ENCODE data around the gene ZNF540.
"Not testable (repeated sequence)": the region's sequence is repeated elsewhere in the genome, so short reads cannot be mapped to it uniquely, and the experiment has no call there.

The ZNF540 gene

GRCh38 chr19:37635076-37636056 is 40.7 kb downstream of the ZNF540 start:
- peaks cover 63 to 70% of the 10 kb centered on the region in 2 donors for H3K9me3 ChIP-seq (ENCODE audit: control insufficient read depth in 1 of 2, low read length in 2 of 2)
- no peaks in the 10 kb centered on the region for H3K4me1 ChIP-seq (ENCODE audit: control insufficient read depth in 1 of 2, insufficient read depth in 2 of 2, low read length in 2 of 2)
- H3K4me3 ChIP-seq (ENCODE audit: low read depth in 1 of 2, low read length in 2 of 2): peak overlapping the region; percentile 10 to 12
- peaks cover 31 to 34% of the 10 kb centered on the region in 2 donors for H3K36me3 ChIP-seq (ENCODE audit: control insufficient read depth in 1 of 2, insufficient read depth in 2 of 2, low read length in 2 of 2)
- no peak overlapping the region for H3K9ac ChIP-seq (ENCODE audit: low read depth in 1 of 2, low read length in 2 of 2)
- no peaks in the 10 kb centered on the region for H3K27me3 ChIP-seq (ENCODE audit: control insufficient read depth in 1 of 2, insufficient read depth in 2 of 2, low read length in 2 of 2)
- no peak overlapping the region for H3K27ac ChIP-seq (ENCODE audit: low read depth, low read length)

GRCh38 chr19:37654118-37654517 is 59.4 kb downstream of the ZNF540 start:
- Histone ChIP-seq H3K27ac (ENCODE audit: low read depth, low read length) (no peak overlapping the region), H3K27me3 (ENCODE audit: control insufficient read depth in 1 of 2, insufficient read depth in 2 of 2, low read length in 2 of 2) (no peaks in the 10 kb centered on the region), H3K9me3 (ENCODE audit: control insufficient read depth in 1 of 2, low read length in 2 of 2) (no peaks in the 10 kb centered on the region), H3K9ac (ENCODE audit: low read depth in 1 of 2, low read length in 2 of 2) (peak overlapping the region; percentile 59 to 62), H3K36me3 (ENCODE audit: control insufficient read depth in 1 of 2, insufficient read depth in 2 of 2, low read length in 2 of 2) (no peaks in the 10 kb centered on the region), H3K4me3 (ENCODE audit: low read depth in 1 of 2, low read length in 2 of 2) (peak overlapping the region; percentile 82 to 83), H3K4me1 (ENCODE audit: control insufficient read depth in 1 of 2, insufficient read depth in 2 of 2, low read length in 2 of 2) (peaks cover 11 to 15% of the 10 kb centered on the region in 2 donors)

- Histone ChIP-seq H3K9me3 (ENCODE audit: control insufficient read depth in 1 of 2, low read length in 2 of 2) (no peaks in the 10 kb centered on the region), H3K27me3 (ENCODE audit: control insufficient read depth in 1 of 2, insufficient read depth in 2 of 2, low read length in 2 of 2) (no peaks in the 10 kb centered on the region), H3K4me3 (ENCODE audit: low read depth in 1 of 2, low read length in 2 of 2) (peak overlapping the region; percentile 82 to 83), H3K4me1 (ENCODE audit: control insufficient read depth in 1 of 2, insufficient read depth in 2 of 2, low read length in 2 of 2) (peaks cover 11 to 15% of the 10 kb centered on the region in 2 donors), H3K9ac (ENCODE audit: low read depth in 1 of 2, low read length in 2 of 2) (peak overlapping the region; percentile 59 to 62), H3K27ac (ENCODE audit: low read depth, low read length) (peak overlapping the region; percentile 59), H3K36me3 (ENCODE audit: control insufficient read depth in 1 of 2, insufficient read depth in 2 of 2, low read length in 2 of 2) (no peaks in the 10 kb centered on the region)
These were observed 60.1 kb downstream of the ZNF540 start for GRCh38 chr19:37654629-37655300.

- Histone ChIP-seq H3K36me3 (ENCODE audit: control insufficient read depth in 1 of 2, insufficient read depth in 2 of 2, low read length in 2 of 2) (no peaks in the 10 kb centered on the region), H3K4me3 (ENCODE audit: low read depth in 1 of 2, low read length in 2 of 2) (peak within 1 kb of the TSS; percentile 82 to 83), H3K9me3 (ENCODE audit: control insufficient read depth in 1 of 2, low read length in 2 of 2) (peaks cover 0 to 1% of the 10 kb centered on the region in 2 donors), H3K27me3 (ENCODE audit: control insufficient read depth in 1 of 2, insufficient read depth in 2 of 2, low read length in 2 of 2) (no peaks in the 10 kb centered on the region), H3K27ac (ENCODE audit: low read depth, low read length) (peak within 1 kb of the TSS; percentile 59), H3K4me1 (ENCODE audit: control insufficient read depth in 1 of 2, insufficient read depth in 2 of 2, low read length in 2 of 2) (peaks cover 11 to 15% of the 10 kb centered on the region in 2 donors), H3K9ac (ENCODE audit: low read depth in 1 of 2, low read length in 2 of 2) (peak within 1 kb of the TSS; percentile 62 to 82)
These were observed 60.6 kb downstream of the ZNF540 start, which contains the start of gene ZFP30 for GRCh38 chr19:37655301-37655688. ZFP30 (minus strand) TSS chr19:37655465; CDS start chr19:37647822, 7,643 bp downstream.

- Histone ChIP-seq H3K27ac (ENCODE audit: low read depth, low read length) (peak overlapping the region; percentile 59), H3K4me1 (ENCODE audit: control insufficient read depth in 1 of 2, insufficient read depth in 2 of 2, low read length in 2 of 2) (peaks cover 11 to 15% of the 10 kb centered on the region in 2 donors), H3K9ac (ENCODE audit: low read depth in 1 of 2, low read length in 2 of 2) (peak overlapping the region; percentile 62 to 82), H3K36me3 (ENCODE audit: control insufficient read depth in 1 of 2, insufficient read depth in 2 of 2, low read length in 2 of 2) (no peaks in the 10 kb centered on the region), H3K27me3 (ENCODE audit: control insufficient read depth in 1 of 2, insufficient read depth in 2 of 2, low read length in 2 of 2) (no peaks in the 10 kb centered on the region), H3K9me3 (ENCODE audit: control insufficient read depth in 1 of 2, low read length in 2 of 2) (peaks cover 0 to 3% of the 10 kb centered on the region in 2 donors), H3K4me3 (ENCODE audit: low read depth in 1 of 2, low read length in 2 of 2) (peak overlapping the region; percentile 82 to 83)
These were observed 61.2 kb downstream of the ZNF540 start for GRCh38 chr19:37655689-37656371.

- not testable (repeated sequence) for H3K36me3 ChIP-seq (ENCODE audit: control insufficient read depth in 1 of 2, insufficient read depth in 2 of 2, low read length in 2 of 2); H3K27ac ChIP-seq (ENCODE audit: low read depth, low read length); H3K9ac ChIP-seq (ENCODE audit: low read depth in 1 of 2, low read length in 2 of 2); H3K4me3 ChIP-seq (ENCODE audit: low read depth in 1 of 2, low read length in 2 of 2); H3K9me3 ChIP-seq (ENCODE audit: control insufficient read depth in 1 of 2, low read length in 2 of 2); H3K27me3 ChIP-seq (ENCODE audit: control insufficient read depth in 1 of 2, insufficient read depth in 2 of 2, low read length in 2 of 2)
- H3K4me1 ChIP-seq (ENCODE audit: control insufficient read depth in 1 of 2, insufficient read depth in 2 of 2, low read length in 2 of 2): peaks cover 11 to 15% of the 10 kb centered on the region in 2 donors
These were observed 62.5 kb downstream of the ZNF540 start for GRCh38 chr19:37657157-37657556.
